Thoracic aorta (tissue), 2 donors: ENCODE measurements around the gene PNO1. TPM values are rescaled to one million over a fixed set of nuclear protein-coding genes. Genes with fewer than 3 reads are reported as not detected.

Experiments
- ATAC-seq: fragments of 150-250 bp; one replicate; pipeline ENCODE4 v1.8.0; 2017; ENCODE audit warnings: low read depth; ENCODE audit not compliant: insufficient number of reproducible peaks, low FRiP score
- DNase-seq: peaks from one replicate; pipeline ENCODE4 v3.0.0-alpha.2; 2020; ENCODE audit warnings: low spot score
- H3K27ac ChIP-seq, 2 donors: fragments of 200-600 bp; sonication (generic); 1 replicate in 1 of 2; 2 replicates in 1 of 2; pipeline ENCODE4 v1.5.1; 2016; ENCODE audit warnings: mild to moderate bottlenecking in 2 of 2, moderate library complexity in 2 of 2
- H3K27me3 ChIP-seq: fragments of 200-600 bp; sonication (generic); replicated peaks from 2 replicates; pipeline ENCODE4 v1.6.0; 2016; ENCODE audit warnings: mild to moderate bottlenecking; ENCODE audit not compliant: insufficient read depth
- H3K36me3 ChIP-seq: fragments of 200-600 bp; sonication (generic); one replicate; pipeline ENCODE4 v1.5.1; 2016
- H3K4me1 ChIP-seq, 2 donors: fragments of 200-600 bp; sonication (generic); 1 replicate in 1 of 2; 2 replicates in 1 of 2; pipeline versions ENCODE4 v1.5.1 to v1.6.0; 2016; ENCODE audit warnings: low read depth in 2 of 2, mild to moderate bottlenecking in 1 of 2; ENCODE audit not compliant: control insufficient read depth in 1 of 2
- H3K4me3 ChIP-seq: fragments of 200-600 bp; sonication (generic); 2 replicates; pipeline ENCODE4 v1.5.1; 2016; ENCODE audit warnings: mild to moderate bottlenecking
- H3K9me3 ChIP-seq: fragments of 200-600 bp; sonication (generic); 2 replicates; pipeline ENCODE4 v1.5.1; 2016
- total RNA-seq, 2 donors: library from RNA; depleted of rRNA; stranded (reverse); fragments of >200 nt; gene quantifications; one replicate each; pipeline versions ENCODE4 v1.1.0 to v1.2.3, GENCODE V29; 2016
- TF ChIP-seq, protein P1 (sequence below): fragments of 200-600 bp; sonication (generic); IDR thresholded peaks from one replicate; pipeline ENCODE4 v1.5.1; 2019; ENCODE audit warnings: antibody characterized with exemption

The PNO1 gene
- total RNA-seq, 2 donors from 2014 or later, result 8.3 to 27.7 TPM

DNA sequence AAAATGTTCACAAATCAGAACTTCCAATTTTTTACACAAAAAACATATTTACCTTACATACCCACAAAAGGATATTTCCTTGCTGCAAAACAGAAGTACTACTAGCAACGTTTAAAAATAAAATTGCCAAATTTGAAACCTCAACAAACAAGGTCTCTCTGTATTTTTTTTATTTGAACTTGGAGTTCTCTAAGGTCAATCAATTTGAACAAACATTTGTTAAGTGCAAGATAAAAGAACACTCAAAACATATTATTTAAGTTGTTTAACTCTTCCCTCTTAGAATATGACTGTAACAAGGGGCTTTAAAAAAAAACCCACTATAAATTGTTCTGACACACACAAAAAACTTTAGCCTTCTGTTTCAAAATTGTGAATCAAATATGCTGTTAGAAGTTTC, 29.6 kb downstream of the PNO1 start:
- Histone ChIP-seq H3K27me3 (no peaks in the 10 kb centered on the region), H3K4me3 (no peak overlapping the region), H3K9me3 (no peaks in the 10 kb centered on the region), H3K36me3 (no peaks in the 10 kb centered on the region), H3K27ac (no peak overlapping the region), H3K4me1 (peaks cover 9 to 23% of the 10 kb centered on the region in 2 donors)
- TF ChIP-seq, protein P1, sequence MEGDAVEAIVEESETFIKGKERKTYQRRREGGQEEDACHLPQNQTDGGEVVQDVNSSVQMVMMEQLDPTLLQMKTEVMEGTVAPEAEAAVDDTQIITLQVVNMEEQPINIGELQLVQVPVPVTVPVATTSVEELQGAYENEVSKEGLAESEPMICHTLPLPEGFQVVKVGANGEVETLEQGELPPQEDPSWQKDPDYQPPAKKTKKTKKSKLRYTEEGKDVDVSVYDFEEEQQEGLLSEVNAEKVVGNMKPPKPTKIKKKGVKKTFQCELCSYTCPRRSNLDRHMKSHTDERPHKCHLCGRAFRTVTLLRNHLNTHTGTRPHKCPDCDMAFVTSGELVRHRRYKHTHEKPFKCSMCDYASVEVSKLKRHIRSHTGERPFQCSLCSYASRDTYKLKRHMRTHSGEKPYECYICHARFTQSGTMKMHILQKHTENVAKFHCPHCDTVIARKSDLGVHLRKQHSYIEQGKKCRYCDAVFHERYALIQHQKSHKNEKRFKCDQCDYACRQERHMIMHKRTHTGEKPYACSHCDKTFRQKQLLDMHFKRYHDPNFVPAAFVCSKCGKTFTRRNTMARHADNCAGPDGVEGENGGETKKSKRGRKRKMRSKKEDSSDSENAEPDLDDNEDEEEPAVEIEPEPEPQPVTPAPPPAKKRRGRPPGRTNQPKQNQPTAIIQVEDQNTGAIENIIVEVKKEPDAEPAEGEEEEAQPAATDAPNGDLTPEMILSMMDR, result no peak
- no peak for DNase-seq
- ATAC-seq, result no peak

DNA sequence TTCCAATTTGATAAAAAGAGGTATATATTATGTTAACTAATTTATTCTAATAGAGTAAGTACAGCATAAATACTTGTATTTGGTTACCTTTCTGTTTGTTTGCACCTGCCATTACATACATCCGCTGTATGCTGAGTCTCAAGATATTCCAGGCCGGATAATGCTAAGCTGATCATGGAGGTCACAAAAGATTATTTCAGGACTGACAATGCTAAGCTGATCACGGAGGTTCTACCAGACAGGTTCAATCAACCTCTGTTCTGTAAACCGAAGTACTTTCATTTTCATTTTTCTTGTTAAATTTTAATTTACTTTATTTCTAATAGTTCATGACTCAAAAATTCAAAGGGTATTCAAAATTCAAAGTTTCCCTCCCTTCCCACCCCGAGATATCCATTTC, 31.1 kb downstream of the PNO1 start:
- no peak overlapping the region for H3K27ac ChIP-seq
- no peaks in the 10 kb centered on the region for H3K36me3 ChIP-seq
- no peak for DNase-seq
- TF ChIP-seq, protein P1, result no peak
- H3K27me3 ChIP-seq, result no peaks in the 10 kb centered on the region
- H3K4me1 ChIP-seq, result peaks cover 18 to 20% of the 10 kb centered on the region in 2 donors
- no peak for ATAC-seq
- H3K9me3 ChIP-seq, result no peaks in the 10 kb centered on the region
- H3K4me3 ChIP-seq, result no peak overlapping the region

GRCh38 chr2:68189991-68190784, 32.5 kb downstream of the PNO1 start:
- Histone ChIP-seq H3K27me3 (no peaks in the 10 kb centered on the region), H3K4me1 (peaks cover 30 to 31% of the 10 kb centered on the region in 2 donors), H3K27ac (no peak overlapping the region), H3K9me3 (no peaks in the 10 kb centered on the region), H3K4me3 (no peak overlapping the region), H3K36me3 (no peaks in the 10 kb centered on the region)
- no peak for DNase-seq
- TF ChIP-seq, protein P1, result no peak
- no peak for ATAC-seq

DNA sequence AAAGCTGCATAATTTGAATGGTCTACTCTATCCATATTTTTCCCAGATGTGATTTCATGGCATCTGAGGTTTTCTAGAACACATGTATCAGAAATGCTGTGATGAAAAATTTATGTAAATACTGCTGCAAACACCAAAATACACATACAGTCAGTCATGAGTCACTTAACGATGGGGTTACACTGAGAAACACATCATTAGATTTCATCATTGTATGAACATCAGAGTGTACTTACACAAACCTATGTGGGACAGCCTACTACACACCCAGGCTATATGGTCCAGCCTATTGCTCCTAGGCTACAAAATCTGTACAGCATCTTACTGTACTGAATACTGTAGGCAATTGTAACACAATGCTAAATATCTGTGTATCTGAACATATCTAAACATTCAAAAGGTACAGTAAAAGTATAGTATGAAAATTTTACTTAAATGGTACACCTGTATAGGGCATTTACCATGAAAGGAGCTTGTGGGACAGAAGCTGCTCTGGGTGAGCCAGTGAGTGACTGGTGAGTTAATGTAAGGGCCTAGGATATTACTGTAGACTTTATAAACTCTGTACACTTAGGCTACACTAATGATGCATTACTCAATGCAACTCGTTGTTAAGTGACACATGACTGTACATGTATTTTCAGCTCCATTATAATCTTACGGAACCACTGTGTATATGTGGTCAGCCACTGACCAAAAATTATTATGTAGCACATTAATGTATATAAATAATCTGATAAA, 33.5 kb downstream of the PNO1 start:
- ATAC-seq, result no peak
- H3K4me1 ChIP-seq, result peaks cover 40 to 41% of the 10 kb centered on the region in 2 donors
- no peak overlapping the region for H3K27ac ChIP-seq

GRCh38 chr2:68193144-68193543, 35.5 kb downstream of the PNO1 start:
- peak overlapping the region in 1 of 2 donors; percentile 4 for H3K27ac ChIP-seq
- TF ChIP-seq, protein P1, result no peak
- H3K9me3 ChIP-seq, result no peaks in the 10 kb centered on the region
- ATAC-seq (no peak), DNase-seq (no peak)
- H3K4me1 ChIP-seq, result peaks cover 37 to 41% of the 10 kb centered on the region in 2 donors
- no peaks in the 10 kb centered on the region for H3K27me3 ChIP-seq
- H3K36me3 ChIP-seq, result no peaks in the 10 kb centered on the region
- no peak overlapping the region for H3K4me3 ChIP-seq

More for the DNA sequence above, 33.5 kb downstream of the PNO1 start:
- Histone ChIP-seq H3K36me3 (no peaks in the 10 kb centered on the region), H3K4me3 (no peak overlapping the region), H3K9me3 (no peaks in the 10 kb centered on the region), H3K27me3 (no peaks in the 10 kb centered on the region)
- DNase-seq, result no peak
- TF ChIP-seq, protein P1, result no peak
